ENCODE measurements around the gene VPS35L.

VPS35L gene

GRCh38 chr16:19690196-19690595, 134.7 kb downstream of the VPS35L start:
- no peak for DNase-seq

- DNase-seq: peak in 43 of 58 donors; percentile 6 to 78 (median 30)
Measured at GRCh38 chr16:19691161-19691711, 135.7 kb downstream of the VPS35L start.

GRCh38 chr16:19694989-19695388, 139.5 kb downstream of the VPS35L start:
- DNase-seq: no peak

GRCh38 chr16:19696328-19696727, 140.8 kb downstream of the VPS35L start:
- DNase-seq: peak in 24 of 58 donors; percentile 8 to 80 (median 23)

- DNase-seq: peak in 36 of 58 donors; percentile 9 to 77 (median 40)
Measured at GRCh38 chr16:19696961-19697360, 141.5 kb downstream of the VPS35L start.

GRCh38 chr16:19697756-19698318, 142.3 kb downstream of the VPS35L start:
- DNase-seq: no peak

- DNase-seq: peak in 1 of 58 donors; percentile 19
Measured at GRCh38 chr16:19698480-19699465, 143.3 kb downstream of the VPS35L start.

- no peak for DNase-seq
Measured at GRCh38 chr16:19699472-19699871, 144.0 kb downstream of the VPS35L start.

GRCh38 chr16:19700319-19700781, 144.8 kb downstream of the VPS35L start:
- peak in 2 of 58 donors; percentile 24 to 53 for DNase-seq

GRCh38 chr16:19701091-19701490, 145.6 kb downstream of the VPS35L start:
- peak in 1 of 58 donors; percentile 21 for DNase-seq

- DNase-seq: no peak
Measured at GRCh38 chr16:19703172-19703889, 147.8 kb downstream of the VPS35L start.

- peak in 1 of 58 donors; percentile 18 for DNase-seq
Measured at GRCh38 chr16:19704321-19705145, 149.0 kb downstream of the VPS35L start.

- no peak for DNase-seq
Measured at GRCh38 chr16:19705146-19705501, 149.6 kb downstream of the VPS35L start.

- DNase-seq: peak in 1 of 58 donors; percentile 10
Measured at GRCh38 chr16:19705843-19706242, 150.3 kb downstream of the VPS35L start.

GRCh38 chr16:19706846-19707245, 151.3 kb downstream of the VPS35L start:
- no peak for DNase-seq

GRCh38 chr16:19707569-19708295, 152.2 kb downstream of the VPS35L start:
- no peak for DNase-seq

- no peak for DNase-seq
Measured at GRCh38 chr16:19708296-19709205, 153.0 kb downstream of the VPS35L start.

GRCh38 chr16:19709381-19710136, 154.1 kb downstream of the VPS35L start:
- no peak for DNase-seq

Measured in anterior cingulate cortex (tissue), 58 donors.